Keratinocyte (primary cell): ENCODE measurements around the gene KIF26A. TPM values are rescaled to one million over a fixed set of nuclear protein-coding genes. Genes with fewer than 3 reads are reported as not detected.

Experiments used
- DNase-seq: peaks from one replicate; pipeline ENCODE4 v3.0.0-alpha.2; 2011; ENCODE audit warnings: low read depth, missing footprints, low spot score
- FAIRE-seq: peaks from 2 replicates; lab custom pipeline; 2011; peaks lifted over from hg19 to GRCh38; lab: Jason Lieb, UNC
- H2AFZ ChIP-seq: 2 replicates; pipeline ENCODE4 v1.6.0; 2012; ENCODE audit warnings: low read length, control low read depth, inconsistent platforms; ENCODE audit not compliant: control insufficient read depth
- H3K27ac ChIP-seq: 2 replicates; pipeline ENCODE4 v1.5.1; 2011; ENCODE audit warnings: low read length; ENCODE audit not compliant: control insufficient read depth, insufficient read depth
- H3K27me3 ChIP-seq: 3 replicates; pipeline ENCODE4 v1.6.0; 2011; ENCODE audit warnings: low read length; ENCODE audit not compliant: control insufficient read depth, insufficient read depth; ENCODE audit errors: extremely low read depth
- H3K36me3 ChIP-seq, 2 experiments: 2 replicates in 1 of 2; 3 replicates in 1 of 2; pipeline ENCODE4 v1.5.1; 2011; ENCODE audit warnings: low read length in 2 of 2, mild to moderate bottlenecking in 1 of 2; ENCODE audit not compliant: control insufficient read depth in 2 of 2, insufficient read depth in 2 of 2; ENCODE audit errors: extremely low read depth in 1 of 2
- H3K4me1 ChIP-seq: 3 replicates; pipeline ENCODE4 v1.5.1; 2011; ENCODE audit warnings: low read length; ENCODE audit not compliant: control insufficient read depth, insufficient read depth; ENCODE audit errors: extremely low read depth
- H3K4me2 ChIP-seq: 3 replicates; pipeline ENCODE4 v1.6.0; 2011; ENCODE audit warnings: low read depth, low read length; ENCODE audit not compliant: control insufficient read depth, insufficient read depth; ENCODE audit errors: extremely low read depth
- H3K4me3 ChIP-seq, 3 experiments: fragments of 200-600 bp in 1 of 3; sonication (generic) in 1 of 3; 2 replicates in 2 of 3; 3 replicates in 1 of 3; pipeline ENCODE4 v1.5.1; 2011 to 2016; ENCODE audit warnings: low read length in 3 of 3, mild to moderate bottlenecking in 3 of 3, control low read depth in 2 of 3, inconsistent platforms in 1 of 3, low read depth in 1 of 3, mixed read lengths in 1 of 3, mixed run types in 1 of 3, moderate library complexity in 1 of 3; ENCODE audit not compliant: control insufficient read depth in 2 of 3, insufficient read depth in 2 of 3; ENCODE audit errors: extremely low read depth in 1 of 3
- H3K79me2 ChIP-seq: 2 replicates; pipeline ENCODE4 v1.6.0; 2012; ENCODE audit warnings: low read length; ENCODE audit not compliant: control insufficient read depth, insufficient read depth
- H3K9ac ChIP-seq: 3 replicates; pipeline ENCODE4 v1.6.0; 2011; ENCODE audit warnings: low read length; ENCODE audit not compliant: control insufficient read depth, insufficient read depth; ENCODE audit errors: extremely low read depth
- H3K9me1 ChIP-seq: 3 replicates; pipeline ENCODE4 v1.6.0; 2011; ENCODE audit warnings: low read length; ENCODE audit not compliant: control insufficient read depth, insufficient read depth; ENCODE audit errors: extremely low read depth
- H3K9me3 ChIP-seq: 2 replicates; pipeline ENCODE4 v1.5.1; 2012; ENCODE audit warnings: low read depth, low read length; ENCODE audit not compliant: control insufficient read depth
- H4K20me1 ChIP-seq: 3 replicates; pipeline ENCODE4 v1.6.0; 2011; ENCODE audit warnings: low read length; ENCODE audit not compliant: control insufficient read depth, insufficient read depth; ENCODE audit errors: extremely low read depth
- CTCF ChIP-seq, 3 experiments: IDR thresholded peaks in 1 of 3; conservative IDR thresholded peaks in 1 of 3; optimal IDR thresholded peaks in 1 of 3; 2 replicates in 2 of 3; 3 replicates in 1 of 3; pipeline versions ENCODE3 to v1.5.1; 2011; ENCODE audit warnings: low read length in 3 of 3, mild to moderate bottlenecking in 3 of 3, moderate library complexity in 2 of 3, control low read depth in 1 of 3, inconsistent platforms in 1 of 3; ENCODE audit not compliant: insufficient read depth in 2 of 3; ENCODE audit errors: extremely low read depth in 1 of 3
- EZH2 ChIP-seq: IDR thresholded peaks from one replicate; pipeline ENCODE4 v1.6.1; 2012; ENCODE audit warnings: inconsistent platforms, mild to moderate bottlenecking, low read length, moderate library complexity
- dilution Hi-C: fragments of 300-500 bp; cut with MboI; formaldehyde crosslinking; loops from one replicate; pipeline ENCODE4 v1.7.0; 2020; ENCODE audit warnings: low sequenced_read_pairs; ENCODE audit not compliant: extremely low pct_ligation_motif_present
- polyA plus RNA-seq, 5 experiments: library from polyadenylated mRNA; depleted of rRNA in 3 of 5; stranded (reverse) in 3 of 5; stranded (forward) in 1 of 5; unstranded in 1 of 5; fragments of >200 nt; gene quantifications; 1 replicate in 1 of 5; 2 replicates in 3 of 5; 3 replicates in 1 of 5; pipeline versions ENCODE4 v1.2.1 to v1.2.3, GENCODE V29; 2011 to 2012; ENCODE audit warnings: missing spikeins in 2 of 5, low read depth in 1 of 5, low replicate concordance in 1 of 5

Gene KIF26A
- polyA plus RNA-seq, 1 donor (not counting 4 experiments of a cell fraction or from before 2014, with no cell fraction given), result 0.07 TPM

- H4K20me1 ChIP-seq, result no peaks in the 10 kb centered on the region
- TF ChIP-seq CTCF (optimal IDR thresholded peaks at IDR 0.05 in 1 of 3, IDR thresholded peaks at IDR 0.05 in 1 of 3, conservative IDR thresholded peaks at IDR 0.05 in 1 of 3; ENCODE audit: extremely low read depth in 1 of 3, insufficient read depth in 2 of 3, low read length in 3 of 3), result no peak
- no peak for TF ChIP-seq EZH2
- peaks cover 5% of the 10 kb centered on the region for H3K27me3 ChIP-seq
- no peak overlapping the region for H3K9ac ChIP-seq
- H3K4me2 ChIP-seq, result no peak overlapping the region
- no peaks in the 10 kb centered on the region for H3K36me3 ChIP-seq
- FAIRE-seq (no peak), DNase-seq (no peak)
- H3K27ac ChIP-seq, result no peak overlapping the region
- H3K4me1 ChIP-seq, result no peaks in the 10 kb centered on the region
- no peak overlapping the region for H3K4me3 ChIP-seq
- no peaks in the 10 kb centered on the region for H3K9me3 ChIP-seq
- no peak overlapping the region for H2AFZ ChIP-seq
- no peaks in the 10 kb centered on the region for H3K9me1 ChIP-seq
- H3K79me2 ChIP-seq, result no peaks in the 10 kb centered on the region
- dilution Hi-C loops, result loop anchor here (25.0 kb wide), 1 partner anchor 108 kb away; no protein-coding TSS in a partner anchor
Observed at GRCh38 chr14:104144911-104145825, 6.8 kb downstream of the KIF26A start.

- Histone ChIP-seq H3K27me3 (no peaks in the 10 kb centered on the region), H3K79me2 (no peaks in the 10 kb centered on the region), H3K36me3 (no peaks in the 10 kb centered on the region), H3K9me3 (no peaks in the 10 kb centered on the region), H3K27ac (no peak overlapping the region), H3K9me1 (no peaks in the 10 kb centered on the region), H3K4me3 (no peak overlapping the region), H2AFZ (no peak overlapping the region), H3K4me1 (no peaks in the 10 kb centered on the region), H3K4me2 (no peak overlapping the region), H3K9ac (no peak overlapping the region), H4K20me1 (no peaks in the 10 kb centered on the region)
- FAIRE-seq, result no peak
- DNase-seq, result no peak
- dilution Hi-C loops, result loop anchor here (25.0 kb wide), 1 partner anchor 109 kb away; no protein-coding TSS in a partner anchor
- no peak for TF ChIP-seq CTCF (optimal IDR thresholded peaks at IDR 0.05 in 1 of 3, IDR thresholded peaks at IDR 0.05 in 1 of 3, conservative IDR thresholded peaks at IDR 0.05 in 1 of 3; ENCODE audit: extremely low read depth in 1 of 3, insufficient read depth in 2 of 3, low read length in 3 of 3)
- TF ChIP-seq EZH2, result no peak
Observed at GRCh38 chr14:104145826-104146601, 7.6 kb downstream of the KIF26A start.
